ENCODE measurements around the gene ITGA8. TPM values are rescaled to one million over a fixed set of nuclear protein-coding genes. Genes with fewer than 3 reads are reported as not detected.

The ITGA8 gene
- polyA plus RNA-seq, 3 donors: not detected

GRCh38 chr10:15704581-15704968, 15.1 kb downstream of the ITGA8 start:
- Histone ChIP-seq H3K27ac (ENCODE audit: low read depth in 1 of 2, low read length in 2 of 2) (no peak overlapping the region), H3K9ac (ENCODE audit: insufficient read depth, low read length, poor library complexity, severe bottlenecking) (no peak overlapping the region), H3K4me2 (replicated peaks; ENCODE audit: extremely low read depth, low read length, poor library complexity, severe bottlenecking) (no peak overlapping the region), H3K9me3 (replicated peaks in 1 of 2; ENCODE audit: control insufficient read depth in 1 of 2, insufficient read depth in 1 of 2, low read length in 2 of 2) (no peaks in the 10 kb centered on the region), H3K4me1 (ENCODE audit: control insufficient read depth in 1 of 2, insufficient read depth in 2 of 2, low read length in 2 of 2) (no peaks in the 10 kb centered on the region), H3K27me3 (ENCODE audit: control insufficient read depth in 2 of 2, insufficient read depth in 2 of 2, low read length in 2 of 2) (no peaks in the 10 kb centered on the region), H4K20me1 (ENCODE audit: insufficient read depth, low read length) (no peaks in the 10 kb centered on the region), H3K4me3 (replicated peaks in 1 of 3; ENCODE audit: low read depth in 2 of 3, low read length in 3 of 3) (no peak overlapping the region), H3K36me3 (replicated peaks in 1 of 2; ENCODE audit: control insufficient read depth in 1 of 2, insufficient read depth in 2 of 2, low read length in 2 of 2) (no peaks in the 10 kb centered on the region), H3K79me2 (ENCODE audit: insufficient read depth, low read length) (no peaks in the 10 kb centered on the region), H2AFZ (ENCODE audit: insufficient read depth, low read depth, low read length, poor library complexity, severe bottlenecking) (no peak overlapping the region)
- Mint-ChIP-seq H3K4me1 (no peaks in the 10 kb centered on the region), H3K36me3 (no peaks in the 10 kb centered on the region), H3K27me3 (ENCODE audit: low read depth in 3 of 3) (peaks cover 3% of the 10 kb centered on the region in 3 donors), H3K9me3 (no peaks in the 10 kb centered on the region), H3K4me3 (no peak overlapping the region), H3K27ac (no peak overlapping the region)
- no peak for TF ChIP-seq CTCF (IDR thresholded peaks at IDR 0.05)
- no peak for DNase-seq
- WGBS (ENCODE audit: insufficient coverage): no CpG with 5 or more reads among the region's 2 CpGs
- intact Hi-C loops (cut with micrococcal nuclease): no loop called here

GRCh38 chr10:15703944-15704580, 15.7 kb downstream of the ITGA8 start:
- no peaks in the 10 kb centered on the region for H3K36me3 ChIP-seq (replicated peaks in 1 of 2; ENCODE audit: control insufficient read depth in 1 of 2, insufficient read depth in 2 of 2, low read length in 2 of 2)
- no peak overlapping the region for H3K4me2 ChIP-seq (replicated peaks; ENCODE audit: extremely low read depth, low read length, poor library complexity, severe bottlenecking)
- intact Hi-C loops (cut with micrococcal nuclease): no loop called here
- no peaks in the 10 kb centered on the region for H4K20me1 ChIP-seq (ENCODE audit: insufficient read depth, low read length)
- Mint-ChIP-seq H3K27me3 (ENCODE audit: low read depth in 3 of 3) (peaks cover 2 to 3% (median 3%) of the 10 kb centered on the region in 3 donors), H3K4me3 (no peak overlapping the region), H3K9me3 (no peaks in the 10 kb centered on the region), H3K36me3 (no peaks in the 10 kb centered on the region), H3K4me1 (no peaks in the 10 kb centered on the region), H3K27ac (no peak overlapping the region)
- DNase-seq: no peak
- H3K79me2 ChIP-seq (ENCODE audit: insufficient read depth, low read length): no peaks in the 10 kb centered on the region
- no peaks in the 10 kb centered on the region for H3K4me1 ChIP-seq (ENCODE audit: control insufficient read depth in 1 of 2, insufficient read depth in 2 of 2, low read length in 2 of 2)
- H3K4me3 ChIP-seq (replicated peaks in 1 of 3; ENCODE audit: low read depth in 2 of 3, low read length in 3 of 3): no peak overlapping the region
- H3K9me3 ChIP-seq (replicated peaks in 1 of 2; ENCODE audit: control insufficient read depth in 1 of 2, insufficient read depth in 1 of 2, low read length in 2 of 2): no peaks in the 10 kb centered on the region
- no peak overlapping the region for H3K9ac ChIP-seq (ENCODE audit: insufficient read depth, low read length, poor library complexity, severe bottlenecking)
- WGBS (ENCODE audit: insufficient coverage): 89% methylated on average over 3 of the region's 4 CpGs
- no peak overlapping the region for H3K27ac ChIP-seq (ENCODE audit: low read depth in 1 of 2, low read length in 2 of 2)
- no peak overlapping the region for H2AFZ ChIP-seq (ENCODE audit: insufficient read depth, low read depth, low read length, poor library complexity, severe bottlenecking)
- H3K27me3 ChIP-seq (ENCODE audit: control insufficient read depth in 2 of 2, insufficient read depth in 2 of 2, low read length in 2 of 2): no peaks in the 10 kb centered on the region
- no peak for TF ChIP-seq CTCF (IDR thresholded peaks at IDR 0.05)
